HCEC 1CT (cell line): Measurements from ENCODE around the gene HRK.
"Not testable (repeated sequence)": the region's sequence is repeated elsewhere in the genome, so short reads cannot be mapped to it uniquely, and the experiment has no call there.

ENCODE experiments used
- DNase-seq: peaks from one replicate; pipeline ENCODE4 v3.0.0-alpha.2; 2017

HRK gene

DNA sequence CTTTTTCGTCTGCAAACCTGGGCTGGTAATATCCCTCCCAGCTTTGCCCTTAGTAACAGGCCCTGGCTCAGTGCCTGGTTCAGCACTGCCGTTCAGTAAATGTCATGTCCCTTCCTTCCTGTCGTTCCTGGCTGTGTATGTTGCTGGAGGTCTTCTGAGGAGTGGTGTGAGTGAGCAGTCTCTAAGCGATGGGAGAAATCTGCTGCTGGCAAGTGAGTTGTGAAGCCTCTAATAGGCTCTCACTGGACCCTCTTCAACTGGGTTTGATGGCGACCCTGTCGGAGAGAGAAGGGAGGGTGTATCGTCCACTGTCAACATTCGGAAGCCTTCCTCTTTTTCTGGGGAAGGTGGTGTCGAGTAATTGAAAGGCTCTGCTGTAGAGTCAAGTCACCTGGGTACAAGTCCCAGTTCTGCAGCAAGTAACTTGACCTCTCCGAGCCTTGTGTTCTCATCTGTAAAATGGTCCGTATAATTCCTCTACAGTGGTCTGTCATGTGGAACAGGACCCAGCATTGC, 62.8 kb downstream of the HRK start:
- DNase-seq: no peak

- not testable (repeated sequence) for DNase-seq
Measured at GRCh38 chr12:116814766-116815165, 66.5 kb downstream of the HRK start.

DNA sequence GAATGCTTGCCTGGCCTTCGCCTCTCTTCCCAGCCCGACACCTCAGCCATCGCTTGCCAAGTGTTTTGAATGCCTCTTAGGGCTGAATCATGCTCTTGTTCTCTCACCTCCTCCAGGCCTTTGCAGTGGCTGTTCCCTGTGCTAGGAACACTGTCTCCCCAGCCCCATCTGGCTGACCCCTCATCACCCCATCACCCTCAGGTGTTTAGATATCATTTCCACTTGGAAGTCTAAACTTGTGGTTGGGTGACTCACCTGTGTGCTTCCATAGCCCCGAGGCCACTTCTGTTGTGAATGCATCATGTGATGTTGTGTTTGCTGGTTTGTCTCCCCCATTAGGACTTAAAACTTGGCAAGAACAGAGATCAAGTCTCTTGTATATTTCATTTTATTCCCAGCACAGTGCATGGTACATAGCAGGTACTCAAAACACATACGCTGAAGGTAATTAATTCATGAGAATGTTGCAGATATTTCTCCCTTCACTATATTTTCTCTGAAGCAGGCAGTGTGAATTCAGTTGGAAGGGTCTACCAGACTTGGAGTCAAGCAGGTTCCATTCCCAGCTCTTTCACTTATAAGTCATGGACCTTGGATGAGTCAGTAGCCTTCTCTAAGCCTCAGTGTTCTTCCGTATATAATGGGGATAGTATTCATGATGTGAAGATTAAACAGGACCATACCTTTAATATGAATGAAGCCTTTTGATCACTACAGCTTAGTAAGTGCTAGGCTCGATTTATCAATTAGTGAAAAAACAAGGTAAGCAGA, 67.8 kb downstream of the HRK start:
- no peak for DNase-seq

DNA sequence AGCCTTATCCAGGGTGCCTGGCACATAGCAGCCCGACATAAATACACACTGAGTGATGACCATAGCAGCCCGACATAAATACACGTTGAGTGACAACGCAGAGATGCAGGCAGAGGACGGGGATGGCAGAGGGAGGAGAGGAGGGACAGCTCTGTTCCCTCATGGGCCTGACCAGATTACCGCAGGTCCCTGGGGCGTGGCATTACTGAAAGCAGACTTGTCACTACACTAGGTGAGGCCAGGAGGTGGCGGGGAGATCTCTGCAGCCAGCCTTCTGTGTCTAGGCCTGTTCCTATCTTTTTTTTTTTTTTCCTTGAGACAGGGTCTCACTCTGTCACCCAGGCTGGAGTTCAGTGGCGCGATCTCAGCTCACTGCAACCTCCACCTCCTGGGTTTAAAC, 69.0 kb downstream of the HRK start:
- no peak for DNase-seq

DNA sequence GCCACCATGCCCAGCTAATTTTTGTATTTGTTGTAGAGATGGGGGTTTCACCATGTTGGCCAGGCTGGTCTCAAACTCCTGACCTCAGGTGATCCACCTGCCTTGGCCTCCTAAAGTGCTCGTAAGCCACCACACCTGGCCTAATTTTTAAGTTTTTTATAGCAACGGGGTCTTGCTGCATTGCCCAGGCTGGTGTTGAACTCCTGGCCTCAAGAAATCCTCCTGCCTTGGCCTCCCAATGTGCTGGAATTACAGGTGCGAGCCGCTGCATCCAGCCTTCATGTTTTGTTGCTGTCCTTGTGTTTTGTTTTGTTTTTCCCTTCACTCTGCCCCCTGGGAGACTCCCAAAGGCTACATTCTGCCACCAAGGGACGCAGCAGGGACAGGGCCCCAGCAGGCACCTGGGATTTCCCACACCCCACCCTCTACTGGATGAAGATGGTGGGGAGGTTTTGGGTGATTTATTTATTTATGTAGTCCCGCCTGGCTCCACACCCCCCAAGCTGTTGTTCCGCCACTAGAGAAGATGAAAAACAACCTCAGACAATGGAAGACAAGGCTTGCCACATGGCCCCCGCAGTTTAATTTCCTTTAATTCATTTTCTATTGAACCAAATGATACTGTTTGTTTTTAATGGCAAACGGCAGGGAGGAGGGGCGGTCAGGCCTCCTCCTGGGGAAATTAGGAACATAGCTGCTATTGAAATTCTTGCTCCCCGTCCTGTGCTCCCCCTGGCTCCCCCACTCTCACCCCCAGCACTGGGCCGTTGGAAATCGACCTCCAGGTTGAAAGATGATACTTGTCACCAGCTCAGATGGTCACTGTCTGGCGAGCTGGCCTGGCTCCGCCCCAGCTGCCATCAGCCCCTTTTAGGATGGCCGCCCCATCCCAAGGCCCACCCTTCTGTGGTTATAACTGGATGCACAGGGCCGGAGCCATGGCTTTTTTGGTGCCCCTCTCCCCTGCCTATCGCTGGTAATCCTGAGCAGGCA, 72.8 kb downstream of the HRK start:
- no peak for DNase-seq

- no peak for DNase-seq
Measured at GRCh38 chr12:116807546-116807945, 73.7 kb downstream of the HRK start.

DNA sequence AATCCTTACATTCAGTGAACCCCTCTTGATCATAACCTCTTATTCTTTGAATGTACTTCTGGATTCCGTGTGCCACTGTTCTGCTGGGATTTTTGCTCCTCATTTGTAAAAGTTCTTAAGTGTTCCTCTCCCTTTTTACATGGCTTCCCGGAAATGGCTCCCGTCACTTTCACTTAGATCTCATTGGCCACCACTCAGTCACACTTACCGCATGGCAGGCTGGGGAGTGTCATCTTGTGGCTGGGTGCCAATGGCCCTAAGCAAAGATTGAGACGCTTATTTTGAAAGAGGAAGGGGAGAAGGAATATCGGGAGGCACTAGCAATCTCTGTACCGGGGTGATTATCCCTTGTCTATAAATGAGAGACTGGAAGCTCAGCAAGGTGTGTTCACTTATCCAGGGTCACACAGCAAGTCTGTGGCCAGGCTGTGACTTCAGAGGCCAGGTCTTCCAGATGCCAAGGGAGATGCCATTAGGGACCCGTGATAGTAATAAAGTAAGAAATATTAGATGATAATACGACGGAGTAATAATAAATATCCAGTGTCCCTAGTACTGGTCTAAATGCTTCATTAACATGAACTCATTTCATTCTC, 74.3 kb downstream of the HRK start:
- DNase-seq: no peak
